ENCODE data around the gene TDRD12. TPM values are rescaled to one million over a fixed set of nuclear protein-coding genes. Genes with fewer than 3 reads are reported as not detected.
"Not testable (repeated sequence)": the region's sequence is repeated elsewhere in the genome, so short reads cannot be mapped to it uniquely, and the experiment has no call there.

TDRD12 gene
- total RNA-seq, 4 donors from 2014 or later = under 0.01 to 0.30 (median 0.21) TPM; not detected in 1

DNA sequence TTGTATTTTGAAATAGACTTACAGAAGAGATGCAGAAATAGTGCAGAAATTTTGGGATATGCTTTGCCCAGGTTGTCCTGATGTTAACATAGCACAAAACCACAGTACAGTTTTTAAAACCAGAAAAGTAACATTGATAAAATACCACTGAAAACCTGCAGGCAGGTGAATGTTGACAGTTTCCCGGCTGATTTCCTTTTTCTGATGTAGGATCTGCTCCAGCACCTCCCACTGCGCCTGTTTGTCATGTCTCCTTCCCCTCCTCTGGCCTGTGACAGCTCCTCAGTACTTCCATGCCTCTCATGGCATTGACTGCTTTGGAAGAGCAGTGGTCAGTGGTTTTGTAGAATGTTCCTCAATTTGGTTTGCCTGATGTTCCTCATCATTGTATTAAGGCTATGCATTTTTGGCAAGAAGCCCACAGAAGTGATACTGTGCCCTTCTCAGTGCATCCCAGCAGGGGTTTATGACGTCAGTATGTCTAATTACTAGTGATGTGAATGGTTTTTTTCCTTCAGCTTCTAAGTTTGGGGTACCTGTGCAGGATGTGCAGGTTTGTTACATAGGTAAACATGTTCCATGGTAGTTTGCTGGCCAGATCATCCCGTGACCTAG, 31.0 kb downstream of the TDRD12 start:
- no peak overlapping the region for H3K27ac ChIP-seq
- no peaks in the 10 kb centered on the region for H3K36me3 ChIP-seq
- no peak for DNase-seq (ENCODE audit: low spot score in 2 of 2)
- no peak overlapping the region for H3K4me3 ChIP-seq
- H3K9me3 ChIP-seq = no peaks in the 10 kb centered on the region
- H3K27me3 ChIP-seq = peaks cover 0 to 12% of the 10 kb centered on the region in 2 donors
- 59% methylated on average over 4 of the region's 4 CpGs for WGBS, 2 donors
- H3K4me1 ChIP-seq = no peaks in the 10 kb centered on the region
- TF ChIP-seq POLR2A (IDR thresholded peaks at IDR 0.05) (no peak), EP300 (IDR thresholded peaks at IDR 0.05) (no peak)
- TF ChIP-seq, protein P1, sequence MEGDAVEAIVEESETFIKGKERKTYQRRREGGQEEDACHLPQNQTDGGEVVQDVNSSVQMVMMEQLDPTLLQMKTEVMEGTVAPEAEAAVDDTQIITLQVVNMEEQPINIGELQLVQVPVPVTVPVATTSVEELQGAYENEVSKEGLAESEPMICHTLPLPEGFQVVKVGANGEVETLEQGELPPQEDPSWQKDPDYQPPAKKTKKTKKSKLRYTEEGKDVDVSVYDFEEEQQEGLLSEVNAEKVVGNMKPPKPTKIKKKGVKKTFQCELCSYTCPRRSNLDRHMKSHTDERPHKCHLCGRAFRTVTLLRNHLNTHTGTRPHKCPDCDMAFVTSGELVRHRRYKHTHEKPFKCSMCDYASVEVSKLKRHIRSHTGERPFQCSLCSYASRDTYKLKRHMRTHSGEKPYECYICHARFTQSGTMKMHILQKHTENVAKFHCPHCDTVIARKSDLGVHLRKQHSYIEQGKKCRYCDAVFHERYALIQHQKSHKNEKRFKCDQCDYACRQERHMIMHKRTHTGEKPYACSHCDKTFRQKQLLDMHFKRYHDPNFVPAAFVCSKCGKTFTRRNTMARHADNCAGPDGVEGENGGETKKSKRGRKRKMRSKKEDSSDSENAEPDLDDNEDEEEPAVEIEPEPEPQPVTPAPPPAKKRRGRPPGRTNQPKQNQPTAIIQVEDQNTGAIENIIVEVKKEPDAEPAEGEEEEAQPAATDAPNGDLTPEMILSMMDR (IDR thresholded peaks at IDR 0.05) = no peak

DNA sequence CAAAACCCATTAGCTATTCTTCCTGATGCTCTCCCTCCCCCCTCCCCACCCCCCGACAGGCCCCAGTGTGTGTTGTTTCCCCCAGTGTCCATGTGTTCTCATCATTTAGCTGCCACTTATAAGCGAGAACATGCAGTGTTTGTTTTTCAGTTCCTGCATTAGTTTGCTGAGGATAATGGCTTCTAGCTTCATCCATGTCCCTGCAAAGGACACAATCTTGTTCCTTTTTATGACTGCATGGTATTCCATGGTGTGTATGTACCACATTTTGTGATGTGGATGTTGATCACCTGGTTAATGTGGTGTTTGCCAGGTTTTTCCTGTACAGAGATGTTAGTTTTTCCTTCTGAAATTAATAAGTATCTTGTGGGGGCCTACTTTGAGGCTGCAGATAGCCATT, 31.5 kb downstream of the TDRD12 start:
- DNase-seq (ENCODE audit: low spot score in 2 of 2) = no peak
- 64 to 67% methylated on average over 2 of the region's 2 CpGs for WGBS, 2 donors
- H3K36me3 ChIP-seq = no peaks in the 10 kb centered on the region
- no peaks in the 10 kb centered on the region for H3K4me1 ChIP-seq
- H3K4me3 ChIP-seq = no peak overlapping the region
- peaks cover 0 to 12% of the 10 kb centered on the region in 2 donors for H3K27me3 ChIP-seq
- TF ChIP-seq POLR2A (IDR thresholded peaks at IDR 0.05) (no peak), EP300 (IDR thresholded peaks at IDR 0.05) (no peak)
- TF ChIP-seq, protein P1 (IDR thresholded peaks at IDR 0.05) = no peak
- H3K9me3 ChIP-seq = no peaks in the 10 kb centered on the region
- no peak overlapping the region for H3K27ac ChIP-seq

DNA sequence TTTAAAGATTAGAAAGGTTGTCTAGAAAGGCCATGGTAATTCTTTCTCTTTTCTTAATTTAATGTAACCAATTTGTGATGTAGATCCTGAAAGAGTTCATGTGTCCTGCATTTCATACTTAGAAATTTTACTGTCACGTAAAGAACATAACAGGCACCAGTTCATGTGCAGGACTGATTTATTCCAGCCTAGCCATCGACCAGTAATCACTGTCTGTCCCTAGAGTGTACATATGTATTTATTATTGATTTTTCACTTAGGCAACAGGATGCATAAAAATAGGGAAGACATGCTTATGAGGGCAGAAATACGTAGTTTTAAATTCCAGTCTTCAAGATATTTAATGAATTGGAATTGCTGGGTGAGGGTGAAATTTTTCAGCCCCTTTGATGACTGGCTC, 37.6 kb downstream of the TDRD12 start:
- H3K4me3 ChIP-seq = no peak overlapping the region
- TF ChIP-seq, protein P1 (IDR thresholded peaks at IDR 0.05) = no peak
- no peak for TF ChIP-seq POLR2A (IDR thresholded peaks at IDR 0.05)
- TF ChIP-seq EP300 (IDR thresholded peaks at IDR 0.05) = no peak
- no peak for DNase-seq (ENCODE audit: low spot score in 2 of 2)
- no peaks in the 10 kb centered on the region for H3K4me1 ChIP-seq
- 71 to 76% methylated on average over 3 of the region's 3 CpGs for WGBS, 2 donors
- H3K27ac ChIP-seq = no peak overlapping the region
- H3K36me3 ChIP-seq = no peaks in the 10 kb centered on the region
- H3K27me3 ChIP-seq = no peaks in the 10 kb centered on the region
- H3K9me3 ChIP-seq = peaks cover 0 to 14% (median 0%) of the 10 kb centered on the region in 4 donors

DNA sequence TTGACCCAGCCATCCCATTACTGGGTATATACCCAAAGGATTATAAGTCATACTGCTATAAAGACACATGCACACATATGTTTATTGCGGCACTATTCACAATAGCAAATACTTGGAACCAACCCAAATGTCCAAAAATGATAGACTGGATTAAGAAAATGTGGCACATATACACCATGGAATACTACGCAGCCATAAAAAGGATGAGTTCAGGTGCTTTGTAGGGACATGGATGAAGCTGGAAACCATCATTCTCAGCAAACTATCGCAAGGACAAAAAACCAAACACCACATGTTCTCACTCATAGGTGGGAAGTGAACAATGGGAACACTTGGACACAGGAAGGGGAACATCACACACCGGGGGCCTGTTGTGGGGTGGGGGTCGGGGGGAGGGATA, 45.8 kb downstream of the TDRD12 start:
- not testable (repeated sequence) for H3K27me3 ChIP-seq; H3K36me3 ChIP-seq; H3K27ac ChIP-seq; H3K4me1 ChIP-seq; H3K9me3 ChIP-seq; DNase-seq (ENCODE audit: low spot score in 2 of 2); H3K4me3 ChIP-seq
- 84 to 92% methylated on average over 5 of the region's 5 CpGs for WGBS, 2 donors

DNA sequence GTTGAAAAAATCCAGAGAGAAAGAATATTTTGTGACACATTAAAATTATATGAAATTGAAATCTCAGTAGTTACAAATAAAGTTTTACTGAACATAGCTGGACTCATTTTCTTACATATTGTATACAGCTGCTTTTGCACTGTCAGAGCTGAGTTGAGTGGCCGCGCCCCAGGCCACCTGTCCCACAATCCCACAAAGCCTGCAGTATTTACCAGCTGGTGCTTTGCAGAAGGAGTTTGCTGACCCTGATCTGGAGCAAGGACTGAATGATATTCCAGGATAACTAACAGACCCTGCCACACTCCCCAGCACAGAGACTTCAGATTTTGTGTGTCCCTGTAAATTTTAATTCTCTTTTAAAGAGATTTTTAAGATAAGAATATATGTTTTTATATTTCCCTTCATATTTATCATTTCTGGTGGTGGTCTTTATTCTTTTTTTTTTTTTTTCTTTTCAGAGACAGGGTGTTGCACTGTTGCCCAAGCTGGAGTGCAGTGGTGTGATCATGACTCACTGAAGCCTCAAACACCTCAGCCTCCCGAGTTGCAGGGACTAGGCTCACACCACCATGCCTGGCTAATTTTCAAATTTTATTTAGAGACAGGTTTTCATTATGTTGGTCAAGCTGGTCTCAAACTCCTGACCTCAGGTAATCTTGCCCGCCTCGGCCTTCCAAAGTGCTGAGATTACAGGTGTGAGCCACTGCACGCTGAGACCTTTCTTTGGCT, 48.5 kb downstream of the TDRD12 start:
- WGBS, 2 donors = 81 to 90% methylated on average over 6 of the region's 6 CpGs
- Histone ChIP-seq H3K27me3 (no peaks in the 10 kb centered on the region), H3K4me1 (no peaks in the 10 kb centered on the region), H3K36me3 (no peaks in the 10 kb centered on the region), H3K9me3 (peaks cover 0 to 16% (median 0%) of the 10 kb centered on the region in 4 donors), H3K27ac (no peak overlapping the region), H3K4me3 (no peak overlapping the region)
- no peak for DNase-seq (ENCODE audit: low spot score in 2 of 2)
- TF ChIP-seq EP300 (IDR thresholded peaks at IDR 0.05) (no peak), POLR2A (IDR thresholded peaks at IDR 0.05) (no peak)
- TF ChIP-seq, protein P1 (IDR thresholded peaks at IDR 0.05) = no peak

Data from tibial nerve (tissue), 4 donors.